Transverse colon (tissue), 3 donors: Measurements from ENCODE around the gene CGB1.

Experiments
- CTCF ChIP-seq, 5 experiments: fragments of 200-600 bp in 3 of 5; fragments of 450-650 bp in 2 of 5; sonication (generic) in 3 of 5; IDR thresholded peaks; 1 replicate in 2 of 5; 2 replicates in 3 of 5; pipeline ENCODE4 v1.5.1; 2016 to 2017; ENCODE audit warnings: antibody characterized with exemption in 5 of 5, inconsistent platforms in 3 of 5, mild to moderate bottlenecking in 2 of 5, moderate library complexity in 1 of 5
- POLR2A ChIP-seq: fragments of 450-650 bp; IDR thresholded peaks from one replicate; pipeline ENCODE4 v1.6.1; 2016; ENCODE audit warnings: antibody characterized with exemption, mild to moderate bottlenecking, moderate library complexity

GRCh38 chr19:49069026-49069425 is 32.3 kb upstream of the CGB1 start:
- no peak for TF ChIP-seq CTCF (IDR thresholded peaks at IDR 0.05)
- no peak for TF ChIP-seq POLR2A
